GM19452 (cell line): ENCODE measurements around the gene DGKI.
"Not testable (repeated sequence)": the region's sequence is repeated elsewhere in the genome, so short reads cannot be mapped to it uniquely, and the experiment has no call there.

Experiments
- ATAC-seq: cut with Tn5 transposase; IDR thresholded peaks from one replicate; pipeline ENCODE4 v1.9.1; 2021; ENCODE audit not compliant: unreplicated experiment

DGKI gene

DNA sequence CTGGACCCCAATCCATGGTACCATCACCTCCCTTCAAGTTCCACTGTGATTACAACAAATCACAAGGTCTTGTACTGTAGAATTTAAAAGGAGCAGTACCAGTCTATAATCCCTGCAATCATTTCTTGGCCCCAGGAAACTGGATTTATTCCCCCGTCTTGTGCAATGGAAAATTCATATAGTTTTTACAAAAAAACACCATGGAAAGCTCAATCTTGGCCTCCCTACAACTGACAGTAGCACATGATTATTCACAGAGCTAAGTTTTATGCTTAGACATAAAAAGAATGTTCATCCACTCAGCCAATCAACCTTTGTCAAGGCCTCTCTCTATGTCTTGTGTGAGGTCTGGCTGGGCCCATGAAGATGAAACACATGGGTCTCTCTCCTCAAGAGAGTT lies 10.2 kb downstream of the DGKI start:
- no peak for ATAC-seq

DNA sequence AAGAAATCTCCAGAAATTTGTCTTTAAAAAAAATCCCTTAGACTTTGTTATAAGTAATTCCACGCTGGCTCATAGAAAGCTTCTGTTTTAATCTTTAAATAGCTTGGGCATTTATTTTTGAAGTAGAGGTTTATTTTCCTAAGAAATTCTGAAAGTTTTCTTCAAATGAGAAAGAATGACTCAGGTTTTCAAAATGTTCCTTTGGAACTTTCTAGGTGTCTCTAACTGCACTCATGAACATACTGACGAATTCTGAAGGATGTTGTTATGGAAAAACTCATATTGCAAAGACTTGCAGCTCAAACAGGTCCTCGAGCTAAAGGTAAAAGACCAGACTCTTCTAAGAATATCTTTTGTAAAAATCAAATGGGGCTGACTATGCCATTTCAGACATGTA lies 10.7 kb downstream of the DGKI start:
- ATAC-seq: no peak

DNA sequence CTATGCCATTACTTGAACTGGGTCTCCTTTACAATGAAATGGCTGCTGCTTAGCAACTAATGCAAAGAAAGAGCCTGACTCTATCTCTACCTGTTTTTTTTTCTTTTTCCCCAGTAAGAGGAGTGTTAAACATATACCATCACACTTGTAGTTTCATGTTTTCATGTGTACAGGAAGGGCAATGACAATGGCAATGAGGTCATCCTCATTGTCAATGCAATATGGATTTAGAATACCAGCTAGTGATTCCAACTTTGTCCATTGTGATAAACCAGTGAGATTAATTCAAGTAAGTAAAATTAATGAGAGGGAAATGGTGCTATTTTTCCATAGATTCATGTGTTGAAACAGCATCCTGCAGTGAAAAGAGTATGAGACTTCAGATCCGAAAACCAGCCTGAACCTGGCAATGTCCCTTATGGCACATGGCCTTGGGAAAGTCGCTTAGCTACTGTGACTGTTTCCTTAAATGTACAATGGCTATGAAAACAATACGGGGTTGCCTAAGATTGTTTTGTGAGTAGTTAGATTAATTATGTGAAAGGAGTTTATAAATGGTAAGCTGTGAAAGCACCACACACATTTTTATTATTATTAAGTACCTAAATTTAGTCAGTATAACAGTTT lies 11.2 kb downstream of the DGKI start:
- ATAC-seq: no peak

DNA sequence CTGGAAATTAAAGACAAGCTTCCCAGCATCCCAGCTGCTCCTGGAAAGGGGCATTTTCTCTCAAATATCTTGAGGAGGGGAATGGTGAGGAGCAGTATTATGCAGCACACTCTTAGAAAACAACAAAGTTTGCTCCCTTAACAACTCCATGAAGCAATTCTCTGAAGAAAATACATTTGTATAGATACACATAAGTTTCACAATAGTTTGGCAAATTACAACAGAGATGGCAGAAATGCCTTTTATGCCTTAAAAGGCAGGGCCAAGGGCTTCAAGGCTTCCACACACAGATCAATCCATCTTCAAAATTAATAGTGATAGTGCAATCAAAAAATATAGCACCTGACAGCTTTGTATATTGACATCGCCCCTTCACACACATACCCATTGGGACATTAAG lies 12.2 kb downstream of the DGKI start:
- no peak for ATAC-seq

DNA sequence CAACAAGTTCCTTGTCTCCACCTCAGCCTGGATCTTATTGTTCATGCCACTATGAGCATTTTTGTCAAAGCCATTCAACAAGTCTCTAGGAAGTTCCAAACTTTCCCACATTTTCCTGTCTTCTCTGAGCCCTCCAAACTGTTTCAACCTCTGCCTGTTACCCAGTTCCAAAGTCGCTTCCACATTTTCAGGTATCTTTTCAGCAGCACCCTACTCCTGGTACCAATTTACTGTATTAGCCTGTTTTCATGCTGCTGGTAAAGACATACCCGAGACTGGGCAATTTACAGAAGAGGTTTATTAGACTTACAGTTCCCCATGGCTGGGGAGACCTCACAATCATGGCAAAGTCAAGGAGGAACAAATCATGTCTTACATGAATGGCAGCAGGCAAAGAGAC lies 13.8 kb downstream of the DGKI start:
- not testable (repeated sequence) for ATAC-seq

DNA sequence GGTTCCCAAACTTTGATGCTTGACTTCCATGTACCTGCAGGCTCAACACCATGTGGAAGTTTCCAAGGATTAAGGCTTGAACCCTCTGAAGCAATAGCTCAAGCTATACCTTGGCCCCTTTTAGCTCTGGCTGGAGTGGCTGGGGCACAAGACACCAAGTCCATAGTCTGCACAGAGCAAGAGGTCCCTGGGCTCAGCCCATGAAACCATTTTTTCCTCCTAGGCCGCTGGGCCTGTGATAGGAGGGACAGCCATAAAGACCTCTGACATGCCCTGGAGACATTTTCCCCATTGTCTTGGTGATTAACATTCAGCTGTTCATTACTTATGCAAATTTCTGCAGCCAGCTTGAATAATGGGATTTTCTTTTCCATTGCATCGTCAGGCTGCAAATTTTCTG lies 14.4 kb downstream of the DGKI start:
- no peak for ATAC-seq

DNA sequence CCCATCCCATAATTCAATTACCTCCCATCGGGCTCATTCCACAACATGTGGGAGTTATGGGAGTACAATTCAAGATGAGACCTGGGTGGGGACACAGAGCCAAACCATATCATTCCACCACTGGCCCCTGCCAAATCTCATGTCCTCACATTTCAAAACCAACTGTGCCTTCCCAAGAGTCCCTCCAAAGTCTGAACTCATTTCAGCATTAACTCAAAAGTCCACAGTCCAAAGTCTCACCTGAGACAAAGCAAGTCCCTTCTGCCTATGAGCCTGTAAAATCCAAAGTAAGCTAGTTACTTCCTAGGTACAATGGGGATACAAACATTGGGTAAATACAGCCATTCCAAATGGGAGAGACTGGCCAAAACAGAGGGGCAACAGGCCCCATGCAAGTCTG lies 15.2 kb downstream of the DGKI start:
- not testable (repeated sequence) for ATAC-seq

DNA sequence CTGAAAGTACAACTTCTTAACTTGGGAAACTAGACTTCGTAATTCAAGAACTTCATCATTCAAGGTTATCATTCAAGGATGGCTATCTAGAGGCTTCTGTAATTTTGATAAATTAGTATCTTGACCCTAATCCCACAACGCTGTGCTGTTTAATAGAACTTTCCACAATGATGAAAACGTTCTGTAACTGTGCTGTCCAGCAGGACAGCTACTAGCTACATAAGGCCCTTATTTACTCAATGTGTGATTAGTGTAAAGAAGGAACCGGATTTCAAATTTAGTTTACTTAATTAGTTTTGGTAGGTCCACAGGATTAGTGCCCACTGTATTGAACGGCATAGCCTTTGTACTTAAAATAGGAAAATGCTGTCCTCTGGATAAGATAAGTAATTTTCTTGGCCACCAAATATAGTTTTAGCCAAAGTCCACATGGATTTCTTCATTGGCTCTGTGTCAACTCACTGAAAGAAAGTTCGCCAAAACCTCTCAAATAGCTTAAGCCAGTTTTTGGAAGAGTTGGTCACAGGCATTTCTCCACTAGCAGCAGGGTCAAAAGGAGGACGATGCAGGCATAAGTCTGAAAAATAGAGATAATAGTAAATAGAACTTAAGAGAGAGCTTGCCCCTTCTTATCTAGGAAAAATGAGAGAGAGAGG lies 17.3 kb downstream of the DGKI start:
- ATAC-seq: no peak

DNA sequence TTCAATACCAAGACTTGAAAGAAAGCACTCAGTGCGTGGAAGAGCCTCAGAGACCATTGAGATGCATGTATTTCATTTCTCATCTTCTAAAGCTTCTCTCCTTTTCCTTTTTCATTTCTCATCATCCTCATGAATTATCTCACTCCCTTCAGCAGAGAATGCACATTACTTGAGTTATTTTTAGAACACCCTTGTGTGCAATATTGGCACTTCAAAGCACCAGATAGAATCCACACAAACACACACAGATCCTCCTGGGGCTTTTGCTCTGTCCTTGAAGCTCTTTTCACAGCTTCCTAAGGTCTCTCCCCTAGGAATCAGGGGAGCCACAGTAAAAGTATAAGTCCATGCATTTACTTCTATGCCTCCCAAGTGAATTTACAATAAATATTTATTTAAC lies 18.3 kb downstream of the DGKI start:
- no peak for ATAC-seq

DNA sequence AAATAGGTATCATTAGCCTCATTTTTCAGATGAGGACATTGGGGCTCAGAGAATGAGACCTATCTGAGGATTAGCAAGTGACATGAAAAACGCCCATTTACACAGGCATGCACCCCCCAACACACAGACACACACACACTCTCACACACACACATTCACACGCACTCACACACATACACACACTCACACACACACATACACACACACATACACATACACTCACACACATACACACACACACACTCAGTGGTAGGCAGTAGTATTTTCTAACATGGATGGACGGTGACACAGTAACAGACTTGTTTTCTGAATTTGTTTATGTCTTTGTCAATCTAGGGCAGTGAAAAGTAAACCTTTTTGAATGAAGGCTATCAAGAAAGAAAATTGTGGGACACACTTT lies 21.3 kb downstream of the DGKI start:
- ATAC-seq: no peak

DNA sequence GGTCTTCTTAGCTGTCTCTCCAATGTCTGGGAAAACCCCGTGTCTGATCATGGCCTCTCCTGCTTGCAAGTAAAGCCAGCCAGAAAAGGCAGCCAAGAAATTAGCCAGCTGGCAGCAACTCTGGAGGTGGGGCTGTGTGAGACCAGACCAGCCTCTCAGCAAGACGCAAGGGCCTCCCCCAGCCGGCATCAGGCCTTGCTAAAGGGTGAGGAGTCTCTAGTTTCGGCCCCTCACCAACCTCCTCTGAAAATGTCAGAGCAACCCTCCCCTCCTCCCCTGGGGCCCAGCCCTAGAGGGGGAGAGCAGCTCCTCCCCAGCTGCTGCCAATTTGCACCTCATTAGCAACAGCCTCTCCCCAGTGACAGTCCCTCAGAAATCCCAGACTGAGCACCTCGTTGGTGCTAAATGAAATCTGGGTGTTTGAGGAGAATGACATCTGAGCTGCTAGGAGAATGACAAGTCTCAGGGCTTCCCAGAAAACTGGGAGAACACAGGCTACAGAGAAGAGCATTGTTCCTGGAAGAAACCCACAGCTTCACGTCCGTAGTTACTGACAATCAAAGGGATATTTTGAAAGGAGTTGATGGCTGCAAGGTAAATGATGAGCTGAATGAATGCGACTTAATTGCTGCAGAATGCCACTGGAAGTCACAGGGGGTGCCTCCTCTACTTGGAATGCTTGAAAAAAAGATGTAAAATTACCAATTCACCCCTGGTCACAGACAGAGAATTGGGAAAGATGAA lies 25.9 kb downstream of the DGKI start:
- ATAC-seq: peak; percentile 58

DNA sequence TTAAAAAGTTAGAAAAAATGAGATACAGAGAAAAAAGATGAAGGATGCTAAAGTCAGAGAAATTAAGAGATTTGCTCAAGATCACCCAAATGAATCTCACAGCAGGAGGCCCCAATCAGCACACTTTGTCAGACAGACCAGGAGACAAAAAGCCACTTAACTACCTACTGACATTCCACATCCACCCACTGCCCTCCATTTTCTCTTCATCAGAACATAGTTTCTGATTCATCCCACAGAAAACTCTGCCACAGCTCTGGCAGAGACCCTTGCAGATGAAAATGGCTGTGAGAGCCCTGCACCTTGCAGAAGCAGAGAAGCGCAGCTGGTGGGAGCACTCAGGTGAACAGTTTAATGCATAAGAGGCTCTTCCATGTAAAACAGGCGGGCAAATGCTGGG lies 26.6 kb downstream of the DGKI start:
- ATAC-seq: no peak

DNA sequence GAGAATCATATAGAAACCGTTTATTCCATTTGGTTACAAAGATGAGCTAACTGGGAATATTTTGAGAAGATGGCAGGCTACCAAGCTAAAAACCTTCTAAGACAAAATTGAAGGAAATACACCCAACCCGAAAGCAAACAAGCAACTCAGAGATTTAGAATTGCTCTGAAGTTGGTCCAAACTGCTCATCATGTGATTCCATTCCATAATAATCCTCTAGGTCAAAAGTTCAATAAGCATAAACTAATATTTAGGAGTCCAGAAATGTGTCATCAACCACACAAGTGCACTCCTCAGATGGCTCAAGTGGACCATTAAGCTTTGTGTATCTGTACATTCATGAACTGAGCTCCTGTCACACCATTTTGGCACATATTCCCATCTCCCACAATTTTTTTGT lies 28.7 kb downstream of the DGKI start:
- ATAC-seq: no peak

DNA sequence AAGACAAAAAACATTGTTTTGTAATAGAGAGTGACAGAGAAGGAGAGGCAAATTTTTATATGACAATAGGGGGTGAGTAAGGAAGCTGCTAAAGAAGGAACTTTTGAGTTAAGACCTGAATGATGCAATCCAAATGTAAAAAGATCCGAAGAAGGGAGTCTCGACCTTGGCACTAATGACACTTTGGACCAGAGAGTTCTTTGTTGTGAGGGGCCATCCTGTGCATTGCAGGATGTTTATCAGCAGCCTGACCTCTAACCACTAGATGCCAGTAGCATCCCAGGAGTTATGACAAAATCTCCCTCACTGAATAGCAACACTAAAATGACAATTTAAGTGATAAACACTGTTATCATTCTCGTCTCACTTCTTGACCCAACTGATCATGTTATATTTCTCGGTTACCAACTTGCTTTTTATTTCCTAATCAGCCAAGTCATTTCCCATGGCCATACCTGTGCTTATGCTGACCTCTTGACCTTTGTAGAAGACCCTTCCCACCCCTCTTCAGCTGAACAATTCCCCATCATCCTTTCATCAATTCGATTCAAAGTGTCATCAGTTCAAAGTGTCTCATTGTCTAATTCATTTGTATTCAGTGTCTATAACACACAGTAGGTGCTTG lies 30.0 kb downstream of the DGKI start:
- no peak for ATAC-seq

DNA sequence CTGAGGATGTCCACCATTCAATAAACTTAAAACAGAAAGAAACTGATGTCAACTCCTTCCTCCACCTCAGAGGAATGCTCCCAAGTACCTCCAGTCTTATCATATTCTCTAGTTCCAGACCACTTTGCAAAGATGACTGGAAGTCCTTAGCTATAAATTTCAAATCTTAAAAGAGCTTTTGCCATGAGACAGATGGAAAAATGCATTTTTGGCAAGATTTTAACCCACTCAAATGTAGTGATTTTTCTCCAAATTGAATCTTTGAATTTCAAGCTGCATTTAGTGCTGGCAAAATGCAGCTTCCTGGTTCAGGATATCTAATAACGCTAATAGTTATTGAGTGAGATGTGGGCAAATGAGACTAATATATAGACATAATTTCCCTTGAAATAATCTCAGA lies 33.2 kb downstream of the DGKI start:
- no peak for ATAC-seq

DNA sequence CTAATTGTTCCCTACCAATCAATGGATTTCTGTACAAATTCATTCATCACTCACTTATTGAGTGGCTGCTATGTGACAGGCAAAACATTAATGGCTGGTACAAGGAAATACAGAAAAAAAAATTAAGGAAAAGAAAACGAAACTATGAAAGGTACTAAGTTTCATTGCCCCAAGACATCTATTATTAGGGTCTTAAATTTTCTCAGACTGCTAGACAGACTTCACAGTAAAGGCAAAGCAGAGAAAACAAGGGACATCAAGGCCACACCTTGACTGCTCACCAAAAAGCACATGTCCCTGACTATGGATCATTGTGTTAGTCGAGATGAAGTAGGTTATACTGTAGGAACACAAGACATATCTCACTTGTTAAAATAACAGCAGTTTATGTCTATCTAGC lies 36.5 kb downstream of the DGKI start:
- ATAC-seq: no peak

DNA sequence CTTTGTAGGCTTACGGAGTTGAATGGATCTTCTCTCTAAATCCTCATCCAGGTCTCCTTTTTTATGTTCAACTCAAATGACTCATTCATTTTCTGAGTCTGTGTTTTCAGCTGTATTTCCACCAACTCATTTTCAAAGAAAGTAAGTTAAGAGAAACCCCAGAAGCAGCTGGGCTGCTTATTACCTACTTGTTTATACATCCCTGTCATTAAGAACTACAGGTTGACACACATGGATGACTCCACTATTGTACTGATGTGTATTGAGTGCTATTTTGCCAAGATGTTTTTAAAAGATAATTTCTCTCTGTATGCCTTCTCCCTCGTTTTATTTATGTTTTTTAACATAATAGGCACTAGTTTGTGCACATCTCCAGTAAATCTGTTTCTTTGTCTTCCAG lies 41.9 kb downstream of the DGKI start:
- no peak for ATAC-seq

DNA sequence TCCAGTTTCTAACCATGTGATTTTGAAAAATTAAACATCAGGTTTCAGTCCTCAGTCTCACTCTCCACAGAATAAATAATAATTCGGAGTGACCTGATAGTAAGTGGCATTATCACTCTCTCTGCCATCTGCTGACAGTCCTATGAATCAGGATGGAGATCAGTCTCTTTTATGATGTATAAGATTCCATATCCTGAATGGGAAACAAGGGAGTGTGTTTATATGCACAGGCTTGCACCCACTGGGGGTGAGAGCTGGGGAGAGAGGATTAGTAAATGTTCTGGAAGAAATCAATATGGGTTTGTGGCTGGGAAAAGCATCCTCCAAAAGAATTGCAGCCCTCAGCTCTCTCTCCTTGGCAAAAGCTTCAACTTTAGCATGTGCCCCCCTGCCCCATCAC lies 45.3 kb downstream of the DGKI start:
- ATAC-seq: no peak

DNA sequence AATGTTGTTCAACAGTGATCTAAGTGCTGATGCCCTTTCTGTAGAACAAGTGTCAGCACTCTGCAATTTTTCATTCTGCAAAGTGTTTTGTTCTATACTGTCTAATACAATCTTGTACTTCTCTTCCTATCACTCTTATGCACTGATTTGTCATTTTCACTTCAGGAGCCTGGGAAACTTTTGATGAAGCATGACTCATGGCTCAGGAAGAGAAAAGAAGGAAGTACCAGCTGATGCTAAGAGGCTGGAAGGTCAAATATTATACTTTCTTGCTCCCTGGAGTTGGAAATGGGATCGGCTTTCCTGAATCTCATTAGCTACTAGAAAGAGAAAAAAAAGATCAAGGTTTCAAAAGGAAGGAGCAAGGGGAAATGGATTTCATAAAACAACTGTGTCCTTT lies 45.8 kb downstream of the DGKI start:
- ATAC-seq: no peak

DNA sequence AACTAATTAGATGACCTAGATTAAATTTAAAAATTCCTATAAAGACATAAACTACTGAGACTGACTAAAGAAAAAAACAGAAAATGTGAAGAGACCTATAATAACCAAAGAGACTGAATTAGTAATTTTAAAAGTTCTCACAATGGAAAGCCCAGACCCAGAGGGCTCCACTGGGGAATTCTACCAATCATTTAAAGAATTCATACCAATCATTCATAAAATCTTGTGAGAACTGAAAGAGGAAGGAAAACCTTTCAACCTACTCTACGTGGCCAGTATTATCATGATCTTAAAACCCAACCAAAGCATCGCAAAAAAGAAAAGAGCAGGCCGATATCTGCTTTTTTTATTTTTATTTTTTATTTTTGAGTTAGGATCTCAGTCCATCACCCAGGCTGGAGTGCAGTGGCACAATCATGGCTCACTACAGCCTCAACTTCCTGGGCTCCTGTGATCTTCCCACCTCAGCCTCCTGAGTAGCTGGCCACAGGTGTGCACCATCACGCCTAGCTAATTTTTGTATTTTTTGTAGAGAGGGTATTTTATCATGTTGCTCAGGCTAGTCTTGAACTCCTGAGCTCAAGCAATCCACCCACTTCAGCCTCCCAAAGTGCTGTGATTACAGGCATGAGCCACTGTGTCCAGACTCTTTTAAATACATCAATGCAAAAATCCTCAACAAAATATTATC lies 48.6 kb downstream of the DGKI start:
- peak; percentile 98 for ATAC-seq

DNA sequence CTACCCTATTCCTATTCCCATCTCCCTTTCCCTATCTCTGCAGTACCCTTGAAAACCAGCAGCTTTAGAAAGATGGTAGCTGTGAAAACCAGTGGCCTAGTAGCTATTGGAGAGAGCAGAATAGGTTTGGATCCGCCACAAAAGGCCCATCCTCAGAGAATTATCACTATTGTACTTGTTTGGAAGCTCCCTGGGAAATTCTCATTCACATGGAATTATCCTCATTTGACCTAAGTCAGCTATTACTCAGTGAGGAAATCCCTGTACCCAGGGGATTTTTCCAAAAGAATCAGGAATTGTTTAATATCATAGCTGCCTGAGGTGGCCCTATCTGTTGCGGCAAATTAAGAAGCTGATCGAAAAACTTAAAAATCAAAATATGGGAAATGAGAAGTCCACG lies 51.6 kb downstream of the DGKI start:
- no peak for ATAC-seq
